GM12873 (cell line): Measurements from ENCODE around the gene SNRPA1.

Experiments used
- CTCF ChIP-seq: IDR thresholded peaks from 2 replicates; pipeline ENCODE4 v1.5.1; 2012; ENCODE audit warnings: low read depth, mild to moderate bottlenecking, moderate library complexity, low read length, control low read depth; ENCODE audit not compliant: insufficient read depth; ENCODE audit errors: missing control alignments

Gene SNRPA1

GRCh38 chr15:101294731-101295606, at the start of gene SNRPA1:
Gene SNRPA1 (minus strand): TSS chr15:101295248. CDS start chr15:101295178, 70 bp downstream.
- TF ChIP-seq CTCF, result no peak

- TF ChIP-seq CTCF, result no peak
These were observed 47.0 kb upstream of the SNRPA1 start for GRCh38 chr15:101342056-101342455.

GRCh38 chr15:101338502-101339057, 43.5 kb upstream of the SNRPA1 start:
- no peak for TF ChIP-seq CTCF

GRCh38 chr15:101337976-101338375, 42.9 kb upstream of the SNRPA1 start:
- TF ChIP-seq CTCF, result no peak

- TF ChIP-seq CTCF, result no peak
These were observed 37.0 kb upstream of the SNRPA1 start for GRCh38 chr15:101332061-101332467.

- no peak for TF ChIP-seq CTCF
These were observed 34.9 kb upstream of the SNRPA1 start for GRCh38 chr15:101329867-101330380.

GRCh38 chr15:101329309-101329863, 34.3 kb upstream of the SNRPA1 start:
- TF ChIP-seq CTCF, result no peak
